ENCODE data around the gene PSIP1.
"Not testable (repeated sequence)": the region's sequence is repeated elsewhere in the genome, so short reads cannot be mapped to it uniquely, and the experiment has no call there.

The PSIP1 gene

DNA sequence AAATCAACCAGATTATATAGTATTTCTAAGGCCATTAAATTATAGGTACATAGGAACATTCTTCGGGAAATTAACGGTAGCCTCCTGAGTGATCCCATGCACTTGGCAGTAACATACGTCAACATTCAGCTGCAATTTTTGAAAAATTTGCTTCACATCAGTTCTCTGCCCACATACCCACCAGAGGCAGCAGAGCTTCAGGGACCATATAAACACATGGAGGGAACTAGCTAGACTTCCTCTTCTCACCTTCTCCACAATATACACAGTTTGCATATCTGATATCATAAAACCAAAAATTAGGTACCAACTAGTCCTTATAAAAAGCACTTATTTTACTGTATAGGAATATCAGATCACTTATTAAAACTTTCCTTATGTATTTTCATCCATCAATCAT is 4.8 kb downstream of the PSIP1 start:
- no peak for DNase-seq (ENCODE audit: low read depth in 2 of 2)

GRCh38 chr9:15501803-15502202 is 9.0 kb downstream of the PSIP1 start:
- DNase-seq (ENCODE audit: low read depth in 2 of 2), result no peak

DNA sequence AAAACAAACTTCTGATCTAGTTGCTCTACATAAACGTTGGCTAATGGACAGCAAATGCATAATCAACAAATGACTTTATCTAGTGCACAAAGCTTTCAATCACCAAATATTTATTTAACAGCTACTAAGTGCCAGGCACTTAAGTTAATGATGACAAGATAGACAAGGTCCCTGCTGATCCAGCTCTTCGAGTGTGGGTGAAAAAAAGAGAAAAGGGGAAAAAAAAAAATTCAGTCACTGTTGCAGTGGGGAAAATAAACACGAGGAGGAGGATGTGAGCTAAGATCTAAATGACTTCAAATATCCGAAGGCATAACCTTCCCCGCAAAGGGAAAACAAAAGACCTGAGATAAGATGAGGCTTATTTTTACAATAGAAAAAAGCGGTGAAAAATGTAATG is 9.6 kb downstream of the PSIP1 start:
- no peak for DNase-seq (ENCODE audit: low read depth in 2 of 2)

- no peak for DNase-seq (ENCODE audit: low read depth in 2 of 2)
Observed at GRCh38 chr9:15499139-15499538, 11.6 kb downstream of the PSIP1 start.

- no peak for DNase-seq (ENCODE audit: low read depth in 2 of 2)
Observed at GRCh38 chr9:15498246-15498995, 12.3 kb downstream of the PSIP1 start.

- no peak for DNase-seq (ENCODE audit: low read depth in 2 of 2)
Observed at GRCh38 chr9:15492485-15493150, 18.2 kb downstream of the PSIP1 start.

GRCh38 chr9:15491950-15492349 is 18.8 kb downstream of the PSIP1 start:
- no peak for DNase-seq (ENCODE audit: low read depth in 2 of 2)

GRCh38 chr9:15485836-15486666 is 24.7 kb downstream of the PSIP1 start:
- no peak for DNase-seq (ENCODE audit: low read depth in 2 of 2)

DNA sequence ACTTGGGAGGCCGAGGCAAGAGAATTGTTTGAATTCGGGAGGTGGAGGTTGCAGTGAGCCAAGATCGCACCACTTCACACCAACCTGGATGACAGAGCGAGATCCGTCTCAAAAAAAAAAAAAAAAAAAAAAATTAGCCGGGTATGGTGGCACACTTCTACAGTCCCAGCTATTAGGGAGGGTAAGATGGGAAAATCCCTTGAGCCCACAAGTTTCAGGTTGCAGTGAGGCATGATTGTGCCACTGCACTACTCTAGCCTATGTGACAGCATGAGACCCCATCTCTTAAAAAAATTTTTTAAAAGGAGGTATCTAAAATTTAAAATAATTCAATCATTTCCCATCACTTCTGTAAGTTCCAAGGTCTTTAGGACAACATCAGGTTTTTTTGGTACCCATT is 26.0 kb downstream of the PSIP1 start:
- DNase-seq (ENCODE audit: low read depth in 2 of 2), result no peak

DNA sequence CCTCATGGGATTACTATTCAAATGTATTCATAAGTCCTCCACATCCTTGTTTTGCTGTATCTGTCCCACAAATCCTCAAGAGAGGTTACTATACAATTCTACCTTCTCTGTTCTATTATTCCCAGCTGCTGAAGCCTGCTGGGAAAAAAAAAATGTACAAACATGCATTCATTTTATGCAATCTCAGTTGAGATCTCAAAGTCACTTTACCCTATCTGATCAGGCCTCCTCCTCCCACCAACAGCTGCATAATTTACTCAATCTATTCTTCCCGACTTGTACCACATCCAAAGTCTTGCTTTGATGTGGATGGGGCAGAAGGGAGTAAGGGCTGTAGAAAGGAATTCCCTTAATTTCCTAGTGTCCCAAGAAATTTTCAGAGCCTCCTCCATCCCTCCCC is 28.6 kb downstream of the PSIP1 start:
- DNase-seq (ENCODE audit: low read depth in 2 of 2), result no peak

DNA sequence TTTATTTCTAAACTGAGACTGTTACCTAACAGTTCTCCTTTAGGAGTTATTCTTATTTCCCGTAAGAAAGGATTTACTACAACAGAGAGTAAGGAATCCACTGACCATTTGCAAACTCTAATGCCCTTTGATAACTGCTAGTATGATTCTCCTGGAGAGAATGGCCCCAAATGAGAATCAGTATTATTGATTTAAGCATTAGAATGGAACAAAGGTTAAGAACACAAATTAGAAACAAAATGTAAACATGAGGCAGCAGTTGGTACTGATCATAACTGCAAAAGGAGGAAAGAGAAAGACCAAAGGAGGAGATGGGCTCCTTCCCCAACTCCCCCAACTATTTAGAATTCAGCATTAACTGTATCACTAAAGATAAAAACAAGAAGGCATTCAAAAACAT is 30.7 kb downstream of the PSIP1 start:
- no peak for DNase-seq (ENCODE audit: low read depth in 2 of 2)

GRCh38 chr9:15475923-15476536 is 34.7 kb downstream of the PSIP1 start:
- DNase-seq (ENCODE audit: low read depth in 2 of 2), result no peak

GRCh38 chr9:15469862-15470261 is 40.9 kb downstream of the PSIP1 start:
- DNase-seq (ENCODE audit: low read depth in 2 of 2), result no peak

- no peak for DNase-seq (ENCODE audit: low read depth in 2 of 2)
Observed at GRCh38 chr9:15469406-15469805, 41.4 kb downstream of the PSIP1 start.

GRCh38 chr9:15468145-15468544 is 42.6 kb downstream of the PSIP1 start:
- no peak for DNase-seq (ENCODE audit: low read depth in 2 of 2)

- DNase-seq (ENCODE audit: low read depth in 2 of 2), result no peak
Observed at GRCh38 chr9:15461601-15462000, 49.2 kb downstream of the PSIP1 start.

DNA sequence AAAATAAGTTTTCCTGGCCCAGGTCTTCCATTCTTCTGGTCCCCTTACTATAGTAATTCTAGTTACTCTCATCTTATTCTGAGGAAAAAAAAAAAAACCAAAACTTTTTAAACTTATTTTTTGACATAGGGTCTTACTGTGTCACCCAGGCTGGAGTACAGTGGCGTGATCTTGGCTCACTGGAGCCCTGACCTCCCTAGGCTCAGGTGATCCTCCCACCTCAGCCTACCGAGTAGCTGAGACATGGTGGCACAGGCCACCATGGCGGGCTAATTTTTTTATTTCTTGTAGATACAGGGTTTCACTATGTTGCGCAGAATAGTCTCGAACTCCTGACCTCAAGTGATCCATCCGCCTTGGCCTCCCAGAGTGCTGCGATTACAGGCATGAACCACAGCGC is 49.7 kb downstream of the PSIP1 start:
- DNase-seq (ENCODE audit: low read depth in 2 of 2), result no peak

- DNase-seq (ENCODE audit: low read depth in 2 of 2), result no peak
Observed at GRCh38 chr9:15453956-15454355, 56.8 kb downstream of the PSIP1 start.

DNA sequence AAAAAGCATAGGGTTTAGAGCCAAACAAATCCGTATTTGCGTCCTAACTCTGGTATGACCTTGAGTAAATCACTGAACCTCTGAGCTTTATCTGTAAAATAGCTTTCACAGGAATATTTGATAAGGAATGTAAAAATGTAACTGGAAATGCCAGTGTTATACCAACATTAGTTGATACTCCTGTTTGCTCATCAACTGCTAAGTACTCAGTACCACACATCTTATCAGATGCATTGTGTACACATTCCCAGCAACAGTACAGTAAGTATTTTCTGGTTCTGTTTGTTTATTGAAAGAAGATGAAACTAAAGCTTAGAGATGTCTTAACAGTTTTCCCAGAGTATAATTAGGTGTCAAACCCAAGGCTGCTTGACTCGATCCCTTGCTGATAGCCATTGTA is 66.6 kb downstream of the PSIP1 start:
- no peak for DNase-seq (ENCODE audit: low read depth in 2 of 2)

DNA sequence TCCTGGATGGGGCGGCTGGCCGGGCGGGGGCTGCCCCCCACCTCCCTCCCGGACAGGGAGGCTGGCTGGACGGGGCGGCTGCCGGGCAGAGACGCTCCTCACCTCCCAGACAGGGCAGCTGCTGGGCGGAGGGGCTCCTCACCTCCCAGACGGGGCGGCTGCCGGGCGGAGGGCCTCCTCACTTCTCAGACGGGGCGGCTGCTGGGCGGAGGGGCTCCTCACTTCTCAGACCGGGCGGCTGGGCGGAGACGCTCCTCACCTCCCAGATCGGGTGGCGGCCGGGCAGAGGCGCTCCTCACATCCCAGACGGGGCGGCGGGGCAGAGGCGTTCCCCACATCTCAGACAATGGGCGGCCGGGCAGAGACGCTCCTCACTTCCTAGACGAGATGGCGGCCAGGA is 68.5 kb downstream of the PSIP1 start:
- DNase-seq (ENCODE audit: low read depth in 2 of 2), result not testable (repeated sequence)

DNA sequence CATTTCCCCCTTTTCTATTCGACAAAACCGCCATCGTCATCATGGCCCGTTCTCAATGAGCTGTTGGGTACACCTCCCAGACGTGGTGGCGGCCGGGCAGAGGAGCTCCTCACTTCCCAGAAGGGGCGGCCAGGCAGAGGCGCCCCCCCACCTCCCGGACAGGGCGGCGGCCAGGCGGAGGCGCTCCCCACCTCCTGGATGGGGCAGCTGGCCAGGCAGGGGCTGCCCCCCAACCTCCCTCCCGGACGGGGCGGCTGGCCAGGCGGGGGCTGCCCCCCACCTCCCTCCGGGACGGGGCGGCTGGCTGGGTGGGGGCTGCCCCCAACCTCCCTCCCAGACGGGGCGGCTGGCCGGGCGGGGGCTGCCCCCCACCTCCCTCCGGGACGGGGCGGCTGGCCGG is 68.9 kb downstream of the PSIP1 start:
- DNase-seq (ENCODE audit: low read depth in 2 of 2), result not testable (repeated sequence)

- no peak for DNase-seq (ENCODE audit: low read depth in 2 of 2)
Observed at GRCh38 chr9:15438891-15439290, 71.9 kb downstream of the PSIP1 start.
